ENCODE data around the gene DNAH8.

Gene DNAH8

GRCh38 chr6:39003072-39003471 lies 288.0 kb downstream of the DNAH8 start:
- H2BK120ac ChIP-seq (ENCODE audit: insufficient read depth, low read length, poor library complexity) = no peak overlapping the region
- H4K12ac ChIP-seq (ENCODE audit: low read depth, low read length) = no peak overlapping the region
- H3K4me2 ChIP-seq (ENCODE audit: low read length) = no peak overlapping the region
- no peaks in the 10 kb centered on the region for H3K79me2 ChIP-seq (ENCODE audit: control insufficient read depth, insufficient read depth, low read length, poor library complexity)
- H3K14ac ChIP-seq (ENCODE audit: low read length) = no peak overlapping the region
- H4K8ac ChIP-seq (ENCODE audit: low read depth, low read length) = no peak overlapping the region
- no peak overlapping the region for H3K4me3 ChIP-seq (ENCODE audit: low read depth, low read length)
- no peak overlapping the region for H3K27ac ChIP-seq (ENCODE audit: low read depth, low read length)
- no peak for DNase-seq
- H2BK5ac ChIP-seq (ENCODE audit: low read depth, low read length, poor library complexity) = no peak overlapping the region
- H4K91ac ChIP-seq (ENCODE audit: low read depth, low read length) = no peak overlapping the region
- no peak overlapping the region for H2BK12ac ChIP-seq (ENCODE audit: low read length)
- H3K9me3 ChIP-seq (ENCODE audit: insufficient read depth, low read depth, low read length) = no peaks in the 10 kb centered on the region
- no peak overlapping the region for H3K23ac ChIP-seq (ENCODE audit: low read length)
- no peaks in the 10 kb centered on the region for H3K4me1 ChIP-seq (ENCODE audit: control insufficient read depth in 1 of 2, insufficient read depth in 2 of 2, low read length in 2 of 2)
- no peak overlapping the region for H2AK5ac ChIP-seq (ENCODE audit: low read length)
- no peak overlapping the region for H3K4ac ChIP-seq (ENCODE audit: low read depth, low read length)
- WGBS (ENCODE audit: extremely low coverage, insufficient coverage, insufficient read length) = no CpG with 5 or more reads among the region's 3 CpGs
- H3K36me3 ChIP-seq (ENCODE audit: control insufficient read depth in 1 of 2, insufficient read depth in 2 of 2, low read length in 2 of 2) = no peaks in the 10 kb centered on the region
- no peaks in the 10 kb centered on the region for H3K79me1 ChIP-seq (ENCODE audit: low read length)
- no peak overlapping the region for H3K18ac ChIP-seq (ENCODE audit: low read length)
- H2AFZ ChIP-seq (ENCODE audit: insufficient read depth, low read length, poor library complexity) = no peak overlapping the region
- H3K27me3 ChIP-seq (ENCODE audit: insufficient read depth, low read length) = no peaks in the 10 kb centered on the region
- no peak overlapping the region for H3K9ac ChIP-seq (ENCODE audit: low read length)

- H2BK12ac ChIP-seq (ENCODE audit: low read length) = no peak overlapping the region
- H2BK5ac ChIP-seq (ENCODE audit: low read depth, low read length, poor library complexity) = no peak overlapping the region
- no peak overlapping the region for H4K91ac ChIP-seq (ENCODE audit: low read depth, low read length)
- no peak overlapping the region for H3K4me3 ChIP-seq (ENCODE audit: low read depth, low read length)
- H3K14ac ChIP-seq (ENCODE audit: low read length) = no peak overlapping the region
- H3K36me3 ChIP-seq (ENCODE audit: control insufficient read depth in 1 of 2, insufficient read depth in 2 of 2, low read length in 2 of 2) = no peaks in the 10 kb centered on the region
- no peak overlapping the region for H3K4me2 ChIP-seq (ENCODE audit: low read length)
- no peak overlapping the region for H3K9ac ChIP-seq (ENCODE audit: low read length)
- no peaks in the 10 kb centered on the region for H3K27me3 ChIP-seq (ENCODE audit: insufficient read depth, low read length)
- no peak overlapping the region for H3K4ac ChIP-seq (ENCODE audit: low read depth, low read length)
- H3K79me2 ChIP-seq (ENCODE audit: control insufficient read depth, insufficient read depth, low read length, poor library complexity) = no peaks in the 10 kb centered on the region
- no peak overlapping the region for H3K18ac ChIP-seq (ENCODE audit: low read length)
- H2AK5ac ChIP-seq (ENCODE audit: low read length) = no peak overlapping the region
- no peak overlapping the region for H2BK120ac ChIP-seq (ENCODE audit: insufficient read depth, low read length, poor library complexity)
- DNase-seq = no peak
- H2AFZ ChIP-seq (ENCODE audit: insufficient read depth, low read length, poor library complexity) = no peak overlapping the region
- H3K4me1 ChIP-seq (ENCODE audit: control insufficient read depth in 1 of 2, insufficient read depth in 2 of 2, low read length in 2 of 2) = no peaks in the 10 kb centered on the region
- H3K23ac ChIP-seq (ENCODE audit: low read length) = no peak overlapping the region
- H3K79me1 ChIP-seq (ENCODE audit: low read length) = no peaks in the 10 kb centered on the region
- WGBS (ENCODE audit: extremely low coverage, insufficient coverage, insufficient read length) = no CpG with 5 or more reads among the region's 1 CpG
- no peak overlapping the region for H4K8ac ChIP-seq (ENCODE audit: low read depth, low read length)
- no peak overlapping the region for H3K27ac ChIP-seq (ENCODE audit: low read depth, low read length)
- H3K9me3 ChIP-seq (ENCODE audit: insufficient read depth, low read depth, low read length) = no peaks in the 10 kb centered on the region
- no peak overlapping the region for H4K12ac ChIP-seq (ENCODE audit: low read depth, low read length)
Measured at GRCh38 chr6:39003492-39003891, 288.4 kb downstream of the DNAH8 start.

GRCh38 chr6:39004801-39005200 lies 289.7 kb downstream of the DNAH8 start:
- no peak overlapping the region for H3K14ac ChIP-seq (ENCODE audit: low read length)
- H3K4me1 ChIP-seq (ENCODE audit: control insufficient read depth in 1 of 2, insufficient read depth in 2 of 2, low read length in 2 of 2) = no peaks in the 10 kb centered on the region
- no peak overlapping the region for H3K18ac ChIP-seq (ENCODE audit: low read length)
- H3K9me3 ChIP-seq (ENCODE audit: insufficient read depth, low read depth, low read length) = no peaks in the 10 kb centered on the region
- H4K12ac ChIP-seq (ENCODE audit: low read depth, low read length) = no peak overlapping the region
- H3K79me2 ChIP-seq (ENCODE audit: control insufficient read depth, insufficient read depth, low read length, poor library complexity) = no peaks in the 10 kb centered on the region
- no peak overlapping the region for H4K8ac ChIP-seq (ENCODE audit: low read depth, low read length)
- no peaks in the 10 kb centered on the region for H3K36me3 ChIP-seq (ENCODE audit: control insufficient read depth in 1 of 2, insufficient read depth in 2 of 2, low read length in 2 of 2)
- H3K4me2 ChIP-seq (ENCODE audit: low read length) = no peak overlapping the region
- H3K9ac ChIP-seq (ENCODE audit: low read length) = no peak overlapping the region
- H3K23ac ChIP-seq (ENCODE audit: low read length) = no peak overlapping the region
- no peak overlapping the region for H2BK5ac ChIP-seq (ENCODE audit: low read depth, low read length, poor library complexity)
- no peak overlapping the region for H3K4me3 ChIP-seq (ENCODE audit: low read depth, low read length)
- H2BK120ac ChIP-seq (ENCODE audit: insufficient read depth, low read length, poor library complexity) = no peak overlapping the region
- H3K27me3 ChIP-seq (ENCODE audit: insufficient read depth, low read length) = no peaks in the 10 kb centered on the region
- no peak overlapping the region for H2BK12ac ChIP-seq (ENCODE audit: low read length)
- no CpG with 5 or more reads among the region's 2 CpGs for WGBS (ENCODE audit: extremely low coverage, insufficient coverage, insufficient read length)
- no peak overlapping the region for H3K4ac ChIP-seq (ENCODE audit: low read depth, low read length)
- no peak overlapping the region for H3K27ac ChIP-seq (ENCODE audit: low read depth, low read length)
- H3K79me1 ChIP-seq (ENCODE audit: low read length) = no peaks in the 10 kb centered on the region
- H4K91ac ChIP-seq (ENCODE audit: low read depth, low read length) = no peak overlapping the region
- H2AFZ ChIP-seq (ENCODE audit: insufficient read depth, low read length, poor library complexity) = no peak overlapping the region
- DNase-seq = no peak
- no peak overlapping the region for H2AK5ac ChIP-seq (ENCODE audit: low read length)

GRCh38 chr6:39005774-39006173 lies 290.7 kb downstream of the DNAH8 start:
- H3K4me3 ChIP-seq (ENCODE audit: low read depth, low read length) = no peak overlapping the region
- no peaks in the 10 kb centered on the region for H3K36me3 ChIP-seq (ENCODE audit: control insufficient read depth in 1 of 2, insufficient read depth in 2 of 2, low read length in 2 of 2)
- no peak overlapping the region for H2BK5ac ChIP-seq (ENCODE audit: low read depth, low read length, poor library complexity)
- H3K79me1 ChIP-seq (ENCODE audit: low read length) = no peaks in the 10 kb centered on the region
- H4K8ac ChIP-seq (ENCODE audit: low read depth, low read length) = no peak overlapping the region
- no peak overlapping the region for H2AFZ ChIP-seq (ENCODE audit: insufficient read depth, low read length, poor library complexity)
- no peak overlapping the region for H4K91ac ChIP-seq (ENCODE audit: low read depth, low read length)
- no peak overlapping the region for H3K9ac ChIP-seq (ENCODE audit: low read length)
- no peak overlapping the region for H2BK120ac ChIP-seq (ENCODE audit: insufficient read depth, low read length, poor library complexity)
- no CpG with 5 or more reads among the region's 3 CpGs for WGBS (ENCODE audit: extremely low coverage, insufficient coverage, insufficient read length)
- H2AK5ac ChIP-seq (ENCODE audit: low read length) = no peak overlapping the region
- no peak overlapping the region for H3K23ac ChIP-seq (ENCODE audit: low read length)
- no peak overlapping the region for H4K12ac ChIP-seq (ENCODE audit: low read depth, low read length)
- no peak overlapping the region for H3K4ac ChIP-seq (ENCODE audit: low read depth, low read length)
- H3K18ac ChIP-seq (ENCODE audit: low read length) = no peak overlapping the region
- H3K79me2 ChIP-seq (ENCODE audit: control insufficient read depth, insufficient read depth, low read length, poor library complexity) = no peaks in the 10 kb centered on the region
- no peak for DNase-seq
- no peaks in the 10 kb centered on the region for H3K4me1 ChIP-seq (ENCODE audit: control insufficient read depth in 1 of 2, insufficient read depth in 2 of 2, low read length in 2 of 2)
- no peak overlapping the region for H3K14ac ChIP-seq (ENCODE audit: low read length)
- H3K4me2 ChIP-seq (ENCODE audit: low read length) = no peak overlapping the region
- H3K27ac ChIP-seq (ENCODE audit: low read depth, low read length) = no peak overlapping the region
- no peaks in the 10 kb centered on the region for H3K9me3 ChIP-seq (ENCODE audit: insufficient read depth, low read depth, low read length)
- H2BK12ac ChIP-seq (ENCODE audit: low read length) = no peak overlapping the region
- H3K27me3 ChIP-seq (ENCODE audit: insufficient read depth, low read length) = no peaks in the 10 kb centered on the region

All from trophoblast cell (in vitro differentiated cells and primary cell).